ENCODE data around the gene PCIF1.

DNA sequence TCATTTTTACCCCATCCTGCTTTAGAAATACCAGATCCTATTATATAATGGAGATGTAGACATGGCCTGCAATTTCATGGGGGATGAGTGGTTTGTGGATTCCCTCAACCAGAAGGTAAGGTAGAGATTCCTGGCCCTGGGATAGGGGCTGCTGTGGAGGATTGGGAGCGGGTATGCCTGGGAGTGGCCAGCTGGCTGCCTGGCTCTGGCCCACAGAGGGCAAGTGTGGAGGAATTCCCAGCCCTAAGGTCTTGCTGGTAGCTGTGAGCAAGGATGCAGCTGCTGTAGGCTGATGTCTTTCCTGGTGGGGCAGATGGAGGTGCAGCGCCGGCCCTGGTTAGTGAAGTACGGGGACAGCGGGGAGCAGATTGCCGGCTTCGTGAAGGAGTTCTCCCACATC, 36.8 kb upstream of the PCIF1 start:
- TF ChIP-seq, protein P1, sequence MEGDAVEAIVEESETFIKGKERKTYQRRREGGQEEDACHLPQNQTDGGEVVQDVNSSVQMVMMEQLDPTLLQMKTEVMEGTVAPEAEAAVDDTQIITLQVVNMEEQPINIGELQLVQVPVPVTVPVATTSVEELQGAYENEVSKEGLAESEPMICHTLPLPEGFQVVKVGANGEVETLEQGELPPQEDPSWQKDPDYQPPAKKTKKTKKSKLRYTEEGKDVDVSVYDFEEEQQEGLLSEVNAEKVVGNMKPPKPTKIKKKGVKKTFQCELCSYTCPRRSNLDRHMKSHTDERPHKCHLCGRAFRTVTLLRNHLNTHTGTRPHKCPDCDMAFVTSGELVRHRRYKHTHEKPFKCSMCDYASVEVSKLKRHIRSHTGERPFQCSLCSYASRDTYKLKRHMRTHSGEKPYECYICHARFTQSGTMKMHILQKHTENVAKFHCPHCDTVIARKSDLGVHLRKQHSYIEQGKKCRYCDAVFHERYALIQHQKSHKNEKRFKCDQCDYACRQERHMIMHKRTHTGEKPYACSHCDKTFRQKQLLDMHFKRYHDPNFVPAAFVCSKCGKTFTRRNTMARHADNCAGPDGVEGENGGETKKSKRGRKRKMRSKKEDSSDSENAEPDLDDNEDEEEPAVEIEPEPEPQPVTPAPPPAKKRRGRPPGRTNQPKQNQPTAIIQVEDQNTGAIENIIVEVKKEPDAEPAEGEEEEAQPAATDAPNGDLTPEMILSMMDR (conservative IDR thresholded peaks at IDR 0.05): no peak
- no peak for TF ChIP-seq EZH2 (IDR thresholded peaks at IDR 0.05; ENCODE audit: low read depth)
